Heart left ventricle (tissue), 16 donors: Measurements from ENCODE around the gene MICALL2. TPM values are rescaled to one million over a fixed set of nuclear protein-coding genes. Genes with fewer than 3 reads are reported as not detected.

Experiments used
- ATAC-seq, 4 donors: fragments of 200-7000 bp; cut with Tn5 transposase; one replicate each; pipeline ENCODE4 v1.9.1; 2020 to 2022; ENCODE audit warnings: moderate library complexity in 4 of 4, mild to moderate bottlenecking in 3 of 4, moderate number of reproducible peaks in 1 of 4
- DNase-seq, 5 donors: peaks; one replicate each; pipeline ENCODE4 v3.0.0-alpha.2; 2020
- H3K27ac ChIP-seq, 12 donors: fragments of 200-600 bp; sonication (generic) in 4 of 12; one replicate each; pipeline versions ENCODE4 v1.5.0 to v1.8.0; 2016 to 2022; ENCODE audit warnings: mild to moderate bottlenecking in 2 of 12
- H3K27me3 ChIP-seq, 9 donors: fragments of 200-600 bp; sonication (generic) in 2 of 9; one replicate each; pipeline versions ENCODE4 v1.5.1 to v1.8.0; 2016 to 2022; ENCODE audit warnings: mild to moderate bottlenecking in 3 of 9
- H3K36me3 ChIP-seq, 9 donors: fragments of 200-600 bp; sonication (generic) in 2 of 9; one replicate each; pipeline versions ENCODE4 v1.5.0 to v1.8.0; 2018 to 2022; ENCODE audit warnings: mild to moderate bottlenecking in 2 of 9
- H3K4me1 ChIP-seq, 12 donors: fragments of 200-600 bp; sonication (generic) in 4 of 12; one replicate each; pipeline versions ENCODE4 v1.5.0 to v1.8.0; 2016 to 2022; ENCODE audit warnings: mild to moderate bottlenecking in 3 of 12
- H3K4me3 ChIP-seq, 12 donors: fragments of 200-600 bp; sonication (generic) in 4 of 12; one replicate each; pipeline versions ENCODE4 v1.5.0 to v1.8.0; 2017 to 2022; ENCODE audit warnings: mild to moderate bottlenecking in 9 of 12, moderate library complexity in 4 of 12
- H3K9me3 ChIP-seq, 12 donors: fragments of 200-600 bp; sonication (generic) in 4 of 12; one replicate each; pipeline versions ENCODE4 v1.5.0 to v1.8.0; 2016 to 2022; ENCODE audit warnings: mild to moderate bottlenecking in 1 of 12
- POLR2A ChIP-seq, 2 donors: fragments of 450-650 bp; IDR thresholded peaks; one replicate each; pipeline ENCODE4 v1.6.1; 2017; ENCODE audit warnings: antibody characterized with exemption in 2 of 2, mild to moderate bottlenecking in 2 of 2, moderate library complexity in 2 of 2
- WGBS, 4 donors: extraction: QIAGEN DNeasy Blood & Tissue Kit in 2 of 4; methylation state at CpG; one replicate each; pipeline versions ENCODE4 v1.1.5 to v1.1.7; 2013 to 2018; 5-methylcytosine and 5-hydroxymethylcytosine counted together
- intact Hi-C, 10 donors: fragments of 100-400 bp; cut with DNase I; formaldehyde crosslinking; loops; one replicate each; pipeline versions ENCODE4 v1.11.1 to v1.14.2; 2022
- polyA plus RNA-seq, 2 donors: library from polyadenylated mRNA; stranded (reverse); fragments of 200-250 nt; gene quantifications; one replicate each; pipeline ENCODE4 v1.2.3, GENCODE V29; 2013
- total RNA-seq, 9 donors: library from RNA; depleted of rRNA in 2 of 9; stranded (reverse); fragments of >200 nt in 2 of 9; fragmentation: NEBNext Ultra II Directional in 3 of 9; extraction: Animal tissue kit (Norgen Biotek cat#: 25700) in 3 of 9; gene quantifications; one replicate each; pipeline versions ENCODE4 v1.1.0 to v1.2.4, GENCODE V29; 2016 to 2023
- TF ChIP-seq, protein P1 (sequence below), 12 donors: fragments of 200-600 bp; sonication (generic) in 4 of 12; IDR thresholded peaks; one replicate each; pipeline versions ENCODE4 v1.5.0 to v1.8.0; 2018 to 2022; ENCODE audit warnings: antibody characterized with exemption in 12 of 12, mild to moderate bottlenecking in 5 of 12
- donor health status: ischemic (EF 13 %, LVEDD 7.1; RV severe dilation, severe dysfunction).
- donor health status: healthy with polysubstance abuse.
- donor health status: DM: no; HTN: yes; CAD: no.
- donor health status: DM: no; HTN: no; CAD: no.
- donor health status: ischemic (EF 25% LVEDD 6.9; RV normal size, moderate dysfunction).
- donor health status: ischemic (EF 25% LVEDD 5.7; RV mildly dilated, moderate dysfunction).
- donor health status: healthy.
- donor health status: DM: yes; HTN: yes; CAD: no.
- donor health status: ischemic (EF 35%, LVEDD 5.7; RV mildly dilated, moderate dysfunction).
- donor health status: nonischemic (EF 11% LVEDD 7.7; RV severe dilation, severe dysfunction).
- donor health status: DM: yes; HTN: yes; CAD: no.
- donor health status: PGD.
- donor health status: ischemic (EF 29% LVEDD 5.4; RV normal size, mild dysfunction).
- donor health status: nonischemic (EF 23%, LVEDD 6.1; RV moderate dilation, normal function).

Gene MICALL2
- total and polyA plus RNA-seq, 11 donors: 2.5 to 18.3 (median 8.4) TPM

DNA sequence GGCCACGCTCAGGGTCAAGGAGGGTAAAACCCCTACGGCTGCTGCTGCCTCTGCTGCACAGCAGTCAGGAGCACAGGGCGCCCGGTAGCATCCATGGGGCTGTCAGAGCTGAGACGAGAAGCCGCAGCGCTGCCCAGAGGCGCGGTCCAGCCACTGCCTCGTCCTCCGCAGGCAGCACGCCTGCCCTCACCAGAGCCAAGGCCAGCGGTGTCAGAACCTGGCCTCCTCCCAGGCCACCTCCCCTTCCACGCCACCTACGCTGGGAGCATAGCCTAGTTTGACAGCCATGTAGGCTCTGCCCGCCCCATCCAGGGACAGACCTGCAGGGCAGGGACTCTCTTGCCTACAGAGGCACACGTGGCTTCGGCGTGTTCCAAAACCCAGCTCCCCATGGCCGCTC is 28.7 kb upstream of the MICALL2 start:
- TF ChIP-seq, protein P1, sequence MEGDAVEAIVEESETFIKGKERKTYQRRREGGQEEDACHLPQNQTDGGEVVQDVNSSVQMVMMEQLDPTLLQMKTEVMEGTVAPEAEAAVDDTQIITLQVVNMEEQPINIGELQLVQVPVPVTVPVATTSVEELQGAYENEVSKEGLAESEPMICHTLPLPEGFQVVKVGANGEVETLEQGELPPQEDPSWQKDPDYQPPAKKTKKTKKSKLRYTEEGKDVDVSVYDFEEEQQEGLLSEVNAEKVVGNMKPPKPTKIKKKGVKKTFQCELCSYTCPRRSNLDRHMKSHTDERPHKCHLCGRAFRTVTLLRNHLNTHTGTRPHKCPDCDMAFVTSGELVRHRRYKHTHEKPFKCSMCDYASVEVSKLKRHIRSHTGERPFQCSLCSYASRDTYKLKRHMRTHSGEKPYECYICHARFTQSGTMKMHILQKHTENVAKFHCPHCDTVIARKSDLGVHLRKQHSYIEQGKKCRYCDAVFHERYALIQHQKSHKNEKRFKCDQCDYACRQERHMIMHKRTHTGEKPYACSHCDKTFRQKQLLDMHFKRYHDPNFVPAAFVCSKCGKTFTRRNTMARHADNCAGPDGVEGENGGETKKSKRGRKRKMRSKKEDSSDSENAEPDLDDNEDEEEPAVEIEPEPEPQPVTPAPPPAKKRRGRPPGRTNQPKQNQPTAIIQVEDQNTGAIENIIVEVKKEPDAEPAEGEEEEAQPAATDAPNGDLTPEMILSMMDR (IDR thresholded peaks at IDR 0.05): no peak
- no peak for TF ChIP-seq POLR2A (IDR thresholded peaks at IDR 0.05)
- H3K36me3 ChIP-seq: peaks cover 0 to 96% (median 89%) of the 10 kb centered on the region in 9 donors
- WGBS, 4 donors: 85 to 96% (median 88%) methylated on average over 16 to 20 of the region's 20 CpGs

DNA sequence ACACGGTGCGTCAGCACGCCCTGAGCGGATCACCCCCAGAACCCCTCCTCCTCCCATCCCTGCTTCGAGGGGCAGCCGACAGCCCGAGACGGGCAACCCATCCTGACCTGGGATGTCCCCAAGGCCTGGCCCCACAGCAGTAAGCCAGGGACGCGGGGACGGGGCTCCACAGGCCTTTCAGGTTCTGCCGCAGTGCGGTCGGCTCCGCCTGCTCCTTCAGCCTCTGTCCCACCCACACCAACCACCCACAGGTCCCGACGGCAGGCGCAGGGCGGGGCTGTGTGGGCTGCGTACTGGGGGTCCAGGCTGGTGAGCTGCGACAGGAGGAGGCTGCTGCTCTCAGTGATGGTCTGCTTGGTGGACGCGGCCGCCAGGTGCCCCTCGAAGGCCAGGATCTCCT is 28.2 kb upstream of the MICALL2 start:
- Histone ChIP-seq H3K27me3 (no peaks in the 10 kb centered on the region), H3K4me1 (no peaks in the 10 kb centered on the region), H3K4me3 (no peak overlapping the region), H3K27ac (no peak overlapping the region), H3K9me3 (no peaks in the 10 kb centered on the region), H3K36me3 (peaks cover 0 to 100% (median 93%) of the 10 kb centered on the region in 9 donors)
- intact Hi-C loops: no loop called here
- ATAC-seq: no peak
- TF ChIP-seq, protein P1 (IDR thresholded peaks at IDR 0.05): no peak
- no peak for TF ChIP-seq POLR2A (IDR thresholded peaks at IDR 0.05)
- WGBS, 4 donors: 85 to 93% (median 92%) methylated on average over 24 to 25 of the region's 25 CpGs
- DNase-seq: no peak

More for the DNA sequence above, 28.7 kb upstream of the MICALL2 start:
- H3K9me3 ChIP-seq: no peaks in the 10 kb centered on the region
- H3K4me1 ChIP-seq: no peaks in the 10 kb centered on the region
- intact Hi-C loops: no loop called here
- H3K27me3 ChIP-seq: no peaks in the 10 kb centered on the region
- H3K27ac ChIP-seq: no peak overlapping the region
- ATAC-seq (no peak), DNase-seq (no peak)
- H3K4me3 ChIP-seq: no peak overlapping the region

DNA sequence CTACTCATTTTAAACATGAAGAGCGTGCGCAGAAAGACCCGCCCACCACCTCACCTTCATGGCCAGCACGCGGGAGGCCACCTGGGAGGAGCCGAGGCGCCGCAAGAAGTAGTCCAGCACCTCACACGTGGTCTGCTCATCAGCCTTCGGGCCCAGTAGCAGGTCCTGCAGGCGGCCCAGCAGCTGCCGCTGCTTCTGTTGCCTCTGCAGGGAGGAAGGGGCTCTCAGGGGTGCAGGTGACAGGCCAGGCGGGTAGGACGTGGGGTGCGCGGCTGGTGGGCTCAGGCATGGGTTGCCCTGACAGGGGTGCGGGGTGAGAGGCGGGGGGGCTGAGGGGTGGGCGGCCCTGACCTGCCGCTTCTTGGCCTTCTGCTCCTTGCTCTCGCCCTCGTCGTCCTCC is 27.3 kb upstream of the MICALL2 start:
- Histone ChIP-seq H3K27me3 (no peaks in the 10 kb centered on the region), H3K9me3 (no peaks in the 10 kb centered on the region), H3K4me1 (no peaks in the 10 kb centered on the region), H3K4me3 (no peak overlapping the region), H3K36me3 (peaks cover 0 to 99% (median 92%) of the 10 kb centered on the region in 9 donors), H3K27ac (no peak overlapping the region)
- intact Hi-C loops: no loop called here
- DNase-seq (no peak), ATAC-seq (no peak)
- TF ChIP-seq, protein P1 (IDR thresholded peaks at IDR 0.05): no peak
- TF ChIP-seq POLR2A (IDR thresholded peaks at IDR 0.05): no peak
- 92 to 96% (median 94%) methylated on average over 21 to 23 of the region's 23 CpGs for WGBS, 4 donors

DNA sequence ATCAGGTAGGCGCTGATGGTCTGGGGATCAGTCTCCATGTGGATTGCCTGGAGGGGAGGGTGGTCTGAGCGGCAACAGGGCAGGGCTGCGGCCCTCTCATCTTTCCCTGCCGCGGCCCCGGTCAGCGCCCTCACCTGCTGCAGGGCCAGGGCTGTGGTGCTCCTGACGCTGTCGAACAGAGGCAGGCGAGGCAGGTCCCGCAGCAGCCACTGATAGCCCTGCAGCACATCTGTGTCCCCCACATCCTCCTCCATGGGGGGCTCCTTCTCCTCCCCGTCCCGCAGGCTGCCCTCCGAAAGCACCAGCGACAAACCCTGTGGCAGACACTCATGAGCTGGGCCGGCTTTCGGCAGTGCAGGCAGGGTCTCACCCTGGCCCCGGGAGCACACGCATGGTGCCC is 25.9 kb upstream of the MICALL2 start:
- H3K4me1 ChIP-seq: no peaks in the 10 kb centered on the region
- H3K4me3 ChIP-seq: no peak overlapping the region
- no peak overlapping the region for H3K27ac ChIP-seq
- peaks cover 0 to 99% (median 95%) of the 10 kb centered on the region in 9 donors for H3K36me3 ChIP-seq
- TF ChIP-seq, protein P1 (IDR thresholded peaks at IDR 0.05): no peak
- TF ChIP-seq POLR2A (IDR thresholded peaks at IDR 0.05): no peak
- 95 to 98% (median 95%) methylated on average over 11 to 19 of the region's 19 CpGs for WGBS, 4 donors
- intact Hi-C loops: no loop called here
- no peaks in the 10 kb centered on the region for H3K27me3 ChIP-seq
- ATAC-seq (no peak), DNase-seq (no peak)
- H3K9me3 ChIP-seq: no peaks in the 10 kb centered on the region
